Trophoblast cell (in vitro differentiated cells and primary cell): ENCODE results near the gene PER3.

Experiments
- DNase-seq, 2 donors: peaks; one replicate each; pipeline ENCODE4 v3.0.0-alpha.2; 2016
- H2AFZ ChIP-seq: 2 replicates; pipeline ENCODE4 v1.6.1; 2013; ENCODE audit warnings: low read length, moderate library complexity, mild to moderate bottlenecking; ENCODE audit not compliant: insufficient read depth, poor library complexity
- H2AK5ac ChIP-seq: 2 replicates; pipeline ENCODE4 v1.6.1; 2013; ENCODE audit warnings: mild to moderate bottlenecking, low read length
- H2BK120ac ChIP-seq: 2 replicates; pipeline ENCODE4 v1.6.1; 2013; ENCODE audit warnings: low read length, mild to moderate bottlenecking, moderate library complexity; ENCODE audit not compliant: insufficient read depth, poor library complexity
- H2BK12ac ChIP-seq: 2 replicates; pipeline ENCODE4 v1.6.1; 2013; ENCODE audit warnings: mild to moderate bottlenecking, low read length, moderate library complexity
- H2BK5ac ChIP-seq: 2 replicates; pipeline ENCODE4 v1.6.1; 2013; ENCODE audit warnings: low read length, low read depth, moderate library complexity, mild to moderate bottlenecking; ENCODE audit not compliant: poor library complexity
- H3K14ac ChIP-seq: 2 replicates; pipeline ENCODE4 v1.6.1; 2013; ENCODE audit warnings: mild to moderate bottlenecking, low read length
- H3K18ac ChIP-seq: 2 replicates; pipeline ENCODE4 v1.6.1; 2013; ENCODE audit warnings: mild to moderate bottlenecking, low read length
- H3K23ac ChIP-seq: 2 replicates; pipeline ENCODE4 v1.6.1; 2013; ENCODE audit warnings: low read length
- H3K27ac ChIP-seq: 2 replicates; pipeline ENCODE4 v1.5.1; 2013; ENCODE audit warnings: low read depth, mild to moderate bottlenecking, inconsistent platforms, low read length, moderate library complexity
- H3K27me3 ChIP-seq: 2 replicates; pipeline ENCODE4 v1.6.1; 2013; ENCODE audit warnings: inconsistent platforms, mild to moderate bottlenecking, low read length, moderate library complexity; ENCODE audit not compliant: insufficient read depth
- H3K36me3 ChIP-seq, 2 experiments: 1 replicate in 1 of 2; 2 replicates in 1 of 2; pipeline ENCODE4 v1.6.1; 2013; ENCODE audit warnings: low read length in 2 of 2, mild to moderate bottlenecking in 2 of 2, moderate library complexity in 1 of 2; ENCODE audit not compliant: insufficient read depth in 2 of 2, control insufficient read depth in 1 of 2
- H3K4ac ChIP-seq: 2 replicates; pipeline ENCODE4 v1.6.1; 2013; ENCODE audit warnings: low read depth, mild to moderate bottlenecking, low read length, moderate library complexity
- H3K4me1 ChIP-seq, 2 experiments: 1 replicate in 1 of 2; 2 replicates in 1 of 2; pipeline ENCODE4 v1.6.1; 2013; ENCODE audit warnings: low read length in 2 of 2, mild to moderate bottlenecking in 2 of 2, moderate library complexity in 1 of 2; ENCODE audit not compliant: insufficient read depth in 2 of 2, control insufficient read depth in 1 of 2
- H3K4me2 ChIP-seq: 2 replicates; pipeline ENCODE4 v1.6.1; 2013; ENCODE audit warnings: inconsistent platforms, mild to moderate bottlenecking, low read length, moderate library complexity
- H3K4me3 ChIP-seq: 2 replicates; pipeline ENCODE4 v1.5.1; 2013; ENCODE audit warnings: mild to moderate bottlenecking, low read depth, low read length, inconsistent platforms
- H3K79me1 ChIP-seq: one replicate; pipeline ENCODE4 v1.6.1; 2013; ENCODE audit warnings: low read length
- H3K79me2 ChIP-seq: 2 replicates; pipeline ENCODE4 v1.6.1; 2013; ENCODE audit warnings: low read length, mild to moderate bottlenecking; ENCODE audit not compliant: control insufficient read depth, insufficient read depth, poor library complexity
- H3K9ac ChIP-seq: 2 replicates; pipeline ENCODE4 v1.6.1; 2013; ENCODE audit warnings: mild to moderate bottlenecking, low read length
- H3K9me3 ChIP-seq: 2 replicates; pipeline ENCODE4 v1.6.1; 2013; ENCODE audit warnings: low read depth, mild to moderate bottlenecking, control low read depth, inconsistent platforms, low read length; ENCODE audit not compliant: insufficient read depth
- H4K12ac ChIP-seq: 2 replicates; pipeline ENCODE4 v1.6.1; 2013; ENCODE audit warnings: low read depth, mild to moderate bottlenecking, low read length, moderate library complexity
- H4K8ac ChIP-seq: 2 replicates; pipeline ENCODE4 v1.6.1; 2013; ENCODE audit warnings: low read depth, mild to moderate bottlenecking, low read length, moderate library complexity
- H4K91ac ChIP-seq: one replicate; pipeline ENCODE4 v1.6.1; 2013; ENCODE audit warnings: low read depth, mild to moderate bottlenecking, low read length, moderate library complexity
- WGBS: extraction: QIAGEN DNeasy Blood & Tissue Kit; methylation state at CpG from one replicate; pipeline ENCODE4 v1.1.7; 2013; ENCODE audit warnings: missing lambda C conversion rate; ENCODE audit not compliant: insufficient read length, insufficient coverage; ENCODE audit errors: extremely low coverage; 5-methylcytosine and 5-hydroxymethylcytosine counted together

The PER3 gene

DNA sequence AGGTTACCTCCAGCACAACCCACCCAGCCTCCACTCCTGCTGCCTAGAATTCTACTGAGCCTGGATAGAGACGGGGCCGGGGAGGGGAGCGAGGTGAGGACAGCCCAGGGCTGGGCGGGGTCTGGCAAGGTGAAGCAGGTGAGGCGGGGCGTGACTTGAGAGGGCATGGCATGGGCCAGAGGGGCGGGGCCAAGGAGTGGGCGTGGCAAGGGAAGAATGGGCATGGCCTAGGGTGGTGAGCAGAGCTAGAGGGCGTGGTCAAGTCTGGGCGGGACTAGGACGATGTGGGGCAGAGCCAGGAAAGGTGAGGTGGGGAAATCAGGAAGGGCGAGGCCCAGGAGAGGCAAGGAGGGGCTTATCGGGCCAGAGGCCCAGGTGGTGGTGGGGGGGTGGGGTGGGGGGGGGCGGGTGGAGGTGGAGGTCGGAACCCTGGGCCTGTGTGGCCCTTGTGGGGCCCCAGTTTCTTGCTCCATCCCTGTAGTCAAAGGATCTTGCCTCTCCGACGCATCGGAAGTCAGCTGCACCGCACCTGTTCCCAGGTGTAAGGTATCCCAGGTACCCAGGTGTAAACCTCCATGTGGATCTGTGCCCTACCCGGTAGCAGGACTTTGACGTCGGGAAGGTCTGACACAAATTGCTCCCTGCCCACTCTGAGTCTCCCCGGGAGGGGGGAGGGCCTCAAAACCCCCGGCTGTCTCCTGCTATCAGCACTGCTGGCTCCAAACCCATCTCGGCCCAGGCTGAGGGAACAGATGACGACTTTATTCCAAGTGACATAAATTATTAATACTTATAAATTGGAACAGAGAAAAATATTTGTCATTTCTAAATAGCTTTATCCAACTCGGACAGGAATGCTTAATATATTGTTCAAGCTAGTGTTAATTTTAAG, 101.7 kb downstream of the PER3 start:
- no peak overlapping the region for H2BK120ac ChIP-seq
- H3K79me2 ChIP-seq: no peaks in the 10 kb centered on the region
- no peak overlapping the region for H3K9ac ChIP-seq
- peak overlapping the region; percentile 57 for H3K4me3 ChIP-seq
- H3K23ac ChIP-seq: no peak overlapping the region
- WGBS: no CpG with 5 or more reads among the region's 27 CpGs
- H3K18ac ChIP-seq: no peak overlapping the region
- H4K8ac ChIP-seq: no peak overlapping the region
- no peaks in the 10 kb centered on the region for H3K4me1 ChIP-seq
- H2AK5ac ChIP-seq: no peak overlapping the region
- DNase-seq: peak; percentile 21 to 45
- H2BK12ac ChIP-seq: no peak overlapping the region
- no peak overlapping the region for H2AFZ ChIP-seq
- no peak overlapping the region for H3K14ac ChIP-seq
- no peaks in the 10 kb centered on the region for H3K27me3 ChIP-seq
- H3K79me1 ChIP-seq: no peaks in the 10 kb centered on the region
- no peak overlapping the region for H4K12ac ChIP-seq
- no peak overlapping the region for H3K4ac ChIP-seq
- no peak overlapping the region for H3K27ac ChIP-seq
- H3K9me3 ChIP-seq: no peaks in the 10 kb centered on the region
- H4K91ac ChIP-seq: no peak overlapping the region
- H2BK5ac ChIP-seq: no peak overlapping the region
- H3K36me3 ChIP-seq: no peaks in the 10 kb centered on the region
- H3K4me2 ChIP-seq: no peak overlapping the region

DNA sequence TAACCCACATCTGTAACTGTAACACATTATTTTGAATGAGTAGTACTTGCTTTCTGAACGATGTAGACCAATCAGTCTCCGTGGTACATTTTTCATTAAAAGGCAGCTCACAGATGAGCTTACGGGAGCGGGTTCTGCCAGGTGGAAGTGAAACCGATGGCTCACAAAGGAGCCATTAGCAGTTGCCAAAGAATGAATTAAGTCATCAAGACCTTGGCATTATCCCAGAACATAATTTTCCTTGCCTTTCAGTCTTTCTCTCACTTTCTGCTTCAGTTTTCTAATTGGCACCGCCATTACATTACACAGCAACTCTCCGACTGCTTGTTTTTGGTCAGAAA, 102.3 kb downstream of the PER3 start:
- Histone ChIP-seq H4K8ac (no peak overlapping the region), H3K4me1 (no peaks in the 10 kb centered on the region), H2BK12ac (no peak overlapping the region), H2BK5ac (no peak overlapping the region), H4K12ac (no peak overlapping the region), H3K79me2 (no peaks in the 10 kb centered on the region), H3K27ac (no peak overlapping the region), H2BK120ac (no peak overlapping the region), H2AK5ac (no peak overlapping the region), H3K9ac (no peak overlapping the region), H3K14ac (no peak overlapping the region), H3K23ac (no peak overlapping the region), H4K91ac (no peak overlapping the region), H3K4me2 (no peak overlapping the region), H3K4ac (no peak overlapping the region), H3K27me3 (no peaks in the 10 kb centered on the region), H3K79me1 (no peaks in the 10 kb centered on the region), H3K18ac (no peak overlapping the region), H3K9me3 (no peaks in the 10 kb centered on the region), H3K4me3 (no peak overlapping the region), H2AFZ (no peak overlapping the region), H3K36me3 (no peaks in the 10 kb centered on the region)
- no CpG with 5 or more reads among the region's 7 CpGs for WGBS
- no peak for DNase-seq

DNA sequence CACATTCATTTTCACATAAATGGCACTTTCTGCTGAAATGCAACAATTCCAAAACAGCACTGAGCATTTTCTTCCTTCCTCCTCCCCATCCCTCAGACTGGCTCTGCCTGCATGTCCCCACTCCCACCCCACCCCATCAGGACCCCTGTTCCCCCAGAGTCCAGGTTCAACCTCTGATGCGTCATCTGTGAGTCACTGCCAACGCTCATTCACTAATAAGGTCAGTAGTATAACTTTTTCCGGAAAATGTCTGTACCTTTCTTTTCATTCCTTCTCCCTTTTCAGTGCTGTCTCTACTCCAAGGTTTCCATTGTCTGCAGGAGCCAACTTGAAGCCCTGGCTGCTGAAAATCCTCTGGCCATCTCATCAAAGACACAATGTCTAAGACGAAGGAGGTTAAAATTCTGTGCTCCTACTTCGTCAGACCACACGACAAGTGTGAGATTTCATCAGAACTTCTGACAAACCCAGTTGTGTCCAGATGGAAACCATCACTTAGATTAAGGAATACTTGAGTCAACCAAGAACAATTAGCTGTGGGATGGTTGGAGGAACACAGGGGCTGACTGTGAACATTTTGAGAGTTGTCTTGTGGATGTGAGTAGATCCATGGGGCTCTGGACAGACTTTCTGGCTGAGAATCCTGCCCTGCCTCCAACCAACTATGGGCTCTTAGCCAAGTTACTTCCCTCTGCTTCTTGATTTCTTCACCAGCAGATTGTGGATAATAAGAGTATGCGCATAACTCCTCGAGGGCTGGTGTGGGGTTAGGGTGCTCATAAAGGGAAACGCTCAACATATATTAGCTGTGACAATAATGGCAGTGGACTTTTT, 104.4 kb downstream of the PER3 start:
- peaks cover under 1% of the 10 kb centered on the region for H3K9me3 ChIP-seq
- H3K36me3 ChIP-seq: no peaks in the 10 kb centered on the region
- H3K18ac ChIP-seq: no peak overlapping the region
- no peak overlapping the region for H3K23ac ChIP-seq
- H3K4ac ChIP-seq: no peak overlapping the region
- no peak overlapping the region for H2BK120ac ChIP-seq
- H4K12ac ChIP-seq: no peak overlapping the region
- H3K4me2 ChIP-seq: no peak overlapping the region
- no peak overlapping the region for H2AK5ac ChIP-seq
- no peak overlapping the region for H4K8ac ChIP-seq
- no peak overlapping the region for H2AFZ ChIP-seq
- no peak for DNase-seq
- H3K27me3 ChIP-seq: no peaks in the 10 kb centered on the region
- WGBS: no CpG with 5 or more reads among the region's 9 CpGs
- H3K79me2 ChIP-seq: no peaks in the 10 kb centered on the region
- H3K14ac ChIP-seq: no peak overlapping the region
- no peaks in the 10 kb centered on the region for H3K4me1 ChIP-seq
- no peak overlapping the region for H4K91ac ChIP-seq
- no peak overlapping the region for H2BK5ac ChIP-seq
- no peak overlapping the region for H3K9ac ChIP-seq
- H3K27ac ChIP-seq: no peak overlapping the region
- no peak overlapping the region for H3K4me3 ChIP-seq
- H3K79me1 ChIP-seq: no peaks in the 10 kb centered on the region
- H2BK12ac ChIP-seq: no peak overlapping the region

DNA sequence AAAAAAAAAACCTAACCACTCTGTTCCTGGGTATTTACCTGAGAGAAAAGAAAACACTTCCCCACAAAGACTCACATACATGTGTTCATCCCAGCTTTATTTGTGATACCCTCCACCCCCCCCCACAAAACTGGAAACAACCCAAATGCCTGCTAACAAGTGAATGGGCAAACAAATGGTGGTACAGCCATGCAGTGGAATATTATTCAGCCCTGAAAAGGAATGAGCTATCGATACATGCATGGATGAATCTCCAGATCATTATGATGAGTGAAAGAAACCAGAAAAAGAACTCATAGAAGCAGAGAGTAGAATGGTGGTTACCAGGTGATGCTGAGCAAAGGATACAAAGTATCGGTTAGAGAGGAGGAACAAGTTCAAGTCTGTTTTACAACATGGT, 106.8 kb downstream of the PER3 start:
- Histone ChIP-seq H3K27ac (no peak overlapping the region), H3K18ac (no peak overlapping the region), H3K36me3 (no peaks in the 10 kb centered on the region), H3K4me2 (no peak overlapping the region), H3K23ac (no peak overlapping the region), H3K4ac (no peak overlapping the region), H3K9ac (no peak overlapping the region), H2AFZ (no peak overlapping the region), H2BK5ac (no peak overlapping the region), H3K4me1 (no peaks in the 10 kb centered on the region), H2BK120ac (no peak overlapping the region), H4K12ac (no peak overlapping the region), H3K79me2 (no peaks in the 10 kb centered on the region), H4K91ac (no peak overlapping the region), H3K9me3 (peaks cover 2% of the 10 kb centered on the region), H3K79me1 (no peaks in the 10 kb centered on the region), H4K8ac (no peak overlapping the region), H3K14ac (no peak overlapping the region), H2BK12ac (no peak overlapping the region), H2AK5ac (no peak overlapping the region), H3K4me3 (no peak overlapping the region), H3K27me3 (no peaks in the 10 kb centered on the region)
- no peak for DNase-seq
- no CpG with 5 or more reads among the region's 2 CpGs for WGBS
